ENCODE results near the gene CASR. TPM values are rescaled to one million over a fixed set of nuclear protein-coding genes. Genes with fewer than 3 reads are reported as not detected.

CASR gene
- polyA plus RNA-seq, 2 donors = not detected

DNA sequence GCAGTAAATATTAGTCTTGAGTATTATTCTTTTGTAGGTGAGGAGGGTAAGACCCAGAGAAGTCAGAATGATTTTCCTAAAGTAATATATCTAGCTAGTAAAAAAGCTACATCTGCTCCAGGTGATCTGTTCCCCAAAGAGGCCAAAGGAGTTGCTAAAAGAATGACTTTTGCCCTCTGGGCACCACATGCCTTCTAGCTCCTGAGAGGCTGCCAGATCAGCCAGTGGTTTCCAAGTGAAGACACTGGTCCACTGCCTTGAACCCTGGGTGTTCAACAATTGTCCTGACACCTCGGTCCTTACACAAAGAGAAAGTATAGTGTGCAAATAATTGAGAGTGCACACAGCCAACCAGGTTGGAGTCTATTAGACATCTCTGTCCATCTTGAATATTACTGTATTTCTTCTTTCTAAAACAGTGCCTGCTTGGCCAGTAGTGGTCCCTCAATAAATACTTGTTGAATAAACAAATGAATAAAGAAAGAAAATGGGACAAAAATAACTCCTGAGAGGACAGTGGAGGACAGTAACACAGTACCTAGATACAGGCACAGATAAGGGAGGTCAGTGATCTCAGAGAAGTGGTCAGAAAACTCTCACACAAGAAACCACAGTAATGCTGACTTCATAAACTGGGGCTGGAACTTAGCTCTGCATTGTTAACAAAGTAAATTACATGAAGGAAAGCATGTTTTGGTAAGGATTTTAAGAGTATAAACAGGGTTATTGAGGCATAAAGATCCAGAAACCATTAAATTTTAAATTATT is 85.0 kb downstream of the CASR start:
- H3K4me1 ChIP-seq (ENCODE audit: control insufficient read depth in 2 of 2, insufficient read depth in 2 of 2, low read length in 1 of 2) = no peaks in the 10 kb centered on the region
- no peaks in the 10 kb centered on the region for H3K36me3 ChIP-seq (ENCODE audit: control insufficient read depth in 2 of 2, insufficient read depth in 2 of 2, low read length in 1 of 2)
- H3K27me3 ChIP-seq (ENCODE audit: control insufficient read depth in 1 of 2, insufficient read depth in 2 of 2, low read length in 2 of 2) = no peaks in the 10 kb centered on the region
- H3K9me3 ChIP-seq (ENCODE audit: control insufficient read depth in 2 of 2, insufficient read depth in 1 of 2, low read depth in 1 of 2, low read length in 1 of 2) = no peaks in the 10 kb centered on the region
- no peak overlapping the region for H3K4me3 ChIP-seq (ENCODE audit: low read depth in 1 of 2, low read length in 2 of 2)
- H3K27ac ChIP-seq (ENCODE audit: low read depth in 2 of 2, low read length in 1 of 2) = no peak overlapping the region
- WGBS, 2 donors = 75 to 87% methylated on average over 1 of the region's 1 CpG

DNA sequence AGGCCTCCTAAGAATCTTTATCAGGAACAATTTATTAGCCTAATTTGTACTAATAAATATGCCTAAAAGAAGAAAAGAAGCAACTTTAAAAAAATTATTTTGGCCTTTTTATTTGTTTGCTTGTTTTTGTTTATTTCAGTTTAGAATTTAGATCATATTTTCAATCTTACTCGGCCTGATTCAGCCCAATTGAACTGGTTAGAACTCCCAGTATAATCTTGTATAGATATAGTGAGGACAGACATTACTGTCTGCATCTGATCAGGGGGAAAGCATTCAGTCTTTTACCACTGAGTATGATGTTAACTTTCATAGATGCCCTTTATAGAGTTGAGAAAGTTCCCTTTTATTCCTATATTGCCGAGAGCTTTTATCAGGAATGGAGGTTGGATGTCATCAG is 85.6 kb downstream of the CASR start:
- H3K27ac ChIP-seq (ENCODE audit: low read depth in 2 of 2, low read length in 1 of 2) = no peak overlapping the region
- H3K27me3 ChIP-seq (ENCODE audit: control insufficient read depth in 1 of 2, insufficient read depth in 2 of 2, low read length in 2 of 2) = no peaks in the 10 kb centered on the region
- 80 to 90% methylated on average over 2 of the region's 2 CpGs for WGBS, 2 donors
- no peak overlapping the region for H3K4me3 ChIP-seq (ENCODE audit: low read depth in 1 of 2, low read length in 2 of 2)
- no peaks in the 10 kb centered on the region for H3K36me3 ChIP-seq (ENCODE audit: control insufficient read depth in 2 of 2, insufficient read depth in 2 of 2, low read length in 1 of 2)
- H3K4me1 ChIP-seq (ENCODE audit: control insufficient read depth in 2 of 2, insufficient read depth in 2 of 2, low read length in 1 of 2) = no peaks in the 10 kb centered on the region
- no peaks in the 10 kb centered on the region for H3K9me3 ChIP-seq (ENCODE audit: control insufficient read depth in 2 of 2, insufficient read depth in 1 of 2, low read depth in 1 of 2, low read length in 1 of 2)

DNA sequence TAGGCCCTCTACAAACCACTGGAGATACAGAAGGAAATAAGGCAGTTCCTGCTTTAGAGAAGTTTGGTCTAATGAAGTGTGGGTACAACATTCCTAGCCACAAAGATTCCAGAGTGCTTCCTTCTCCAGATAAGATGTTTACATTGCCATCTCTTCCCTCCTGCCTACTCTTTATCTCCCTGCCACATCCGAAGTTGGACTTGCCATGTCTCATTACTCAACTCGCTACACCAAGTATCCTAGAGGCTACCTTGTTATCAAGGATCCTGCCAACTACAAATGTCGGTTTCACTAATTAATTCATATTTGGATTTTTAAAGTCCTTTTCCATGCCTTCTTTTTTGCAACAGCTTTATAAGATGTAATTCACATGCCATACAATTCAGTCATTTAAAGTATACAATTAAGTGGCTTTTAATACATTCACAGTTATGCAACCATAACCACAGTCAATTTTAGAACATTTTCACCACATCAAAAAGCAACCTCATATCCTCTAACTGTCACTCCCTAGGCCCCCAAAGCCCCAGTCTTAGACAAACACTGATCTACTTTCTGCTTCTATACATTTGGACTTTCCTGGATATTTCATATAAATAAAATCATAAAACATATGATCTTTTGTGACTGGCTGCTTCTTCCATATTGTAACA is 87.9 kb downstream of the CASR start:
- Histone ChIP-seq H3K27ac (ENCODE audit: low read depth in 2 of 2, low read length in 1 of 2) (no peak overlapping the region), H3K4me3 (ENCODE audit: low read depth in 1 of 2, low read length in 2 of 2) (no peak overlapping the region), H3K4me1 (ENCODE audit: control insufficient read depth in 2 of 2, insufficient read depth in 2 of 2, low read length in 1 of 2) (no peaks in the 10 kb centered on the region), H3K36me3 (ENCODE audit: control insufficient read depth in 2 of 2, insufficient read depth in 2 of 2, low read length in 1 of 2) (no peaks in the 10 kb centered on the region), H3K27me3 (ENCODE audit: control insufficient read depth in 1 of 2, insufficient read depth in 2 of 2, low read length in 2 of 2) (no peaks in the 10 kb centered on the region), H3K9me3 (ENCODE audit: control insufficient read depth in 2 of 2, insufficient read depth in 1 of 2, low read depth in 1 of 2, low read length in 1 of 2) (no peaks in the 10 kb centered on the region)
- 56 to 74% methylated on average over 3 of the region's 3 CpGs for WGBS, 2 donors

DNA sequence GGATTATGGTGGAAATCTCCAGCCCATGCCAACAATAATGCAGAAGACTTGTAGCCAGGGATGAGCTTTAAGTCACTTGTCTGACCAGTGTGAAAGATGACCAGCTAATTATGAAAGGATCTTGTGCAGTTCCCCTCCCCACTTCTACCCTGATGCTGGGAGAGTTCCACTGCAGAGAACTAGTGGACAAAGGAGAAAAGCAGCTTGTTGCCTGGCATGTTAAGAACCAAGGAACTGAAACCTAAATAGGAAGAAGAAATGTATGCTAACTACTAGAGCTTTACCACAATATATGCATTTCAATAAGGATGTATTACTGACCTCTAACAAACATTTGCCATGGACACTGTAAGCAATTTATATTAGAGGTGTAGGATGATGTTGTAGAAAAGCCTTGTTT is 89.4 kb downstream of the CASR start:
- H3K27ac ChIP-seq (ENCODE audit: low read depth in 2 of 2, low read length in 1 of 2) = no peak overlapping the region
- H3K4me3 ChIP-seq (ENCODE audit: low read depth in 1 of 2, low read length in 2 of 2) = no peak overlapping the region
- no peaks in the 10 kb centered on the region for H3K27me3 ChIP-seq (ENCODE audit: control insufficient read depth in 1 of 2, insufficient read depth in 2 of 2, low read length in 2 of 2)
- H3K4me1 ChIP-seq (ENCODE audit: control insufficient read depth in 2 of 2, insufficient read depth in 2 of 2, low read length in 1 of 2) = no peaks in the 10 kb centered on the region
- no peaks in the 10 kb centered on the region for H3K9me3 ChIP-seq (ENCODE audit: control insufficient read depth in 2 of 2, insufficient read depth in 1 of 2, low read depth in 1 of 2, low read length in 1 of 2)
- no peaks in the 10 kb centered on the region for H3K36me3 ChIP-seq (ENCODE audit: control insufficient read depth in 2 of 2, insufficient read depth in 2 of 2, low read length in 1 of 2)

DNA sequence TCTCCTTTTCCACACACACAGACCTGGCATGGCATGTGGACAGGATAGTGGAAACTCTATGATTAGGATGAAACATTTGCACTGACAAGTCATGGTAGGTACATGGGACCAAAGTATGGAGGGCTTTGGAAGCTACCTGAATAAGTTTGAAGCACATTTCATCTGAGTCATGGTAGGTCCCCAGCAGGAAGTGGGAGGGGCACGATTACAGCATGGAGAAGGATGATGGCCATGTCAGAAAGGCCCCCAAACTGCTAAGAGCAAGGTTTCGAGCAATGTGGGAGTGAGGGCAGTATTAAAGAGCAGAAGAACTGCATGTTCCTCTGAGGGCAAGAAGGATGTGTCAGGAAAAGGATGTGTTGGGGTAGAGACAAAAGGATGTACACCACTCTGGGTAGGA is 90.0 kb downstream of the CASR start:
- 71 to 72% methylated on average over 2 of the region's 2 CpGs for WGBS, 2 donors
- H3K4me3 ChIP-seq (ENCODE audit: low read depth in 1 of 2, low read length in 2 of 2) = no peak overlapping the region
- H3K27me3 ChIP-seq (ENCODE audit: control insufficient read depth in 1 of 2, insufficient read depth in 2 of 2, low read length in 2 of 2) = no peaks in the 10 kb centered on the region

DNA sequence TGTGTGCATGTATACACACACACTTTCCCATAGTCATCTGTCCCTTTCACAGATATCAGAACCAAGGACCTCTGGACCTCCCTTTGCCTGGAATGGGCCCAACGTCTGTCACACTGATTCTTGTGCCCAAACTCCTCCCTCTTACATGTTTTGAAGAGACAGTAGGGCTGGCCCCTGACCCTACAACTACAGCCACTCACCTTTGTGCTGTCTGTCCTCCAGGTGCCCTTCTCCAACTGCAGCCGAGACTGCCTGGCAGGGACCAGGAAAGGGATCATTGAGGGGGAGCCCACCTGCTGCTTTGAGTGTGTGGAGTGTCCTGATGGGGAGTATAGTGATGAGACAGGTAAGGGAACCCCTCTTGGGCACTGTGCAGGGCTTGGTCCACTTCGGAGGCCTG is 98.4 kb downstream of the CASR start:
- no peaks in the 10 kb centered on the region for H3K36me3 ChIP-seq (ENCODE audit: control insufficient read depth in 2 of 2, insufficient read depth in 2 of 2, low read length in 1 of 2)
- 71 to 73% methylated on average over 3 of the region's 3 CpGs for WGBS, 2 donors
- H3K27me3 ChIP-seq (ENCODE audit: control insufficient read depth in 1 of 2, insufficient read depth in 2 of 2, low read length in 2 of 2) = no peaks in the 10 kb centered on the region

More for the DNA sequence above, 90.0 kb downstream of the CASR start:
- Histone ChIP-seq H3K36me3 (ENCODE audit: control insufficient read depth in 2 of 2, insufficient read depth in 2 of 2, low read length in 1 of 2) (no peaks in the 10 kb centered on the region), H3K9me3 (ENCODE audit: control insufficient read depth in 2 of 2, insufficient read depth in 1 of 2, low read depth in 1 of 2, low read length in 1 of 2) (no peaks in the 10 kb centered on the region), H3K4me1 (ENCODE audit: control insufficient read depth in 2 of 2, insufficient read depth in 2 of 2, low read length in 1 of 2) (no peaks in the 10 kb centered on the region), H3K27ac (ENCODE audit: low read depth in 2 of 2, low read length in 1 of 2) (no peak overlapping the region)

DNA sequence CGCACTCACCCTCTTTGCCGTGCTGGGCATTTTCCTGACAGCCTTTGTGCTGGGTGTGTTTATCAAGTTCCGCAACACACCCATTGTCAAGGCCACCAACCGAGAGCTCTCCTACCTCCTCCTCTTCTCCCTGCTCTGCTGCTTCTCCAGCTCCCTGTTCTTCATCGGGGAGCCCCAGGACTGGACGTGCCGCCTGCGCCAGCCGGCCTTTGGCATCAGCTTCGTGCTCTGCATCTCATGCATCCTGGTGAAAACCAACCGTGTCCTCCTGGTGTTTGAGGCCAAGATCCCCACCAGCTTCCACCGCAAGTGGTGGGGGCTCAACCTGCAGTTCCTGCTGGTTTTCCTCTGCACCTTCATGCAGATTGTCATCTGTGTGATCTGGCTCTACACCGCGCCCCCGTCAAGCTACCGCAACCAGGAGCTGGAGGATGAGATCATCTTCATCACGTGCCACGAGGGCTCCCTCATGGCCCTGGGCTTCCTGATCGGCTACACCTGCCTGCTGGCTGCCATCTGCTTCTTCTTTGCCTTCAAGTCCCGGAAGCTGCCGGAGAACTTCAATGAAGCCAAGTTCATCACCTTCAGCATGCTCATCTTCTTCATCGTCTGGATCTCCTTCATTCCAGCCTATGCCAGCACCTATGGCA is 100.5 kb downstream of the CASR start:
- WGBS, 2 donors = 88 to 89% methylated on average over 22 of the region's 22 CpGs
- H3K4me3 ChIP-seq (ENCODE audit: low read depth in 1 of 2, low read length in 2 of 2) = no peak overlapping the region
- no peaks in the 10 kb centered on the region for H3K9me3 ChIP-seq (ENCODE audit: control insufficient read depth in 2 of 2, insufficient read depth in 1 of 2, low read depth in 1 of 2, low read length in 1 of 2)
- H3K36me3 ChIP-seq (ENCODE audit: control insufficient read depth in 2 of 2, insufficient read depth in 2 of 2, low read length in 1 of 2) = no peaks in the 10 kb centered on the region
- no peak overlapping the region for H3K27ac ChIP-seq (ENCODE audit: low read depth in 2 of 2, low read length in 1 of 2)
- H3K27me3 ChIP-seq (ENCODE audit: control insufficient read depth in 1 of 2, insufficient read depth in 2 of 2, low read length in 2 of 2) = no peaks in the 10 kb centered on the region
- no peaks in the 10 kb centered on the region for H3K4me1 ChIP-seq (ENCODE audit: control insufficient read depth in 2 of 2, insufficient read depth in 2 of 2, low read length in 1 of 2)

More for the DNA sequence above, 98.4 kb downstream of the CASR start:
- Histone ChIP-seq H3K27ac (ENCODE audit: low read depth in 2 of 2, low read length in 1 of 2) (no peak overlapping the region), H3K4me3 (ENCODE audit: low read depth in 1 of 2, low read length in 2 of 2) (no peak overlapping the region), H3K9me3 (ENCODE audit: control insufficient read depth in 2 of 2, insufficient read depth in 1 of 2, low read depth in 1 of 2, low read length in 1 of 2) (no peaks in the 10 kb centered on the region), H3K4me1 (ENCODE audit: control insufficient read depth in 2 of 2, insufficient read depth in 2 of 2, low read length in 1 of 2) (no peaks in the 10 kb centered on the region)

DNA sequence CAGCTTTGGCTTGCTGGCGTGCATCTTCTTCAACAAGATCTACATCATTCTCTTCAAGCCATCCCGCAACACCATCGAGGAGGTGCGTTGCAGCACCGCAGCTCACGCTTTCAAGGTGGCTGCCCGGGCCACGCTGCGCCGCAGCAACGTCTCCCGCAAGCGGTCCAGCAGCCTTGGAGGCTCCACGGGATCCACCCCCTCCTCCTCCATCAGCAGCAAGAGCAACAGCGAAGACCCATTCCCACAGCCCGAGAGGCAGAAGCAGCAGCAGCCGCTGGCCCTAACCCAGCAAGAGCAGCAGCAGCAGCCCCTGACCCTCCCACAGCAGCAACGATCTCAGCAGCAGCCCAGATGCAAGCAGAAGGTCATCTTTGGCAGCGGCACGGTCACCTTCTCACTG is 101.0 kb downstream of the CASR start:
- Histone ChIP-seq H3K27ac (ENCODE audit: low read depth in 2 of 2, low read length in 1 of 2) (no peak overlapping the region), H3K4me1 (ENCODE audit: control insufficient read depth in 2 of 2, insufficient read depth in 2 of 2, low read length in 1 of 2) (no peaks in the 10 kb centered on the region), H3K4me3 (ENCODE audit: low read depth in 1 of 2, low read length in 2 of 2) (no peak overlapping the region), H3K27me3 (ENCODE audit: control insufficient read depth in 1 of 2, insufficient read depth in 2 of 2, low read length in 2 of 2) (no peaks in the 10 kb centered on the region), H3K36me3 (ENCODE audit: control insufficient read depth in 2 of 2, insufficient read depth in 2 of 2, low read length in 1 of 2) (no peaks in the 10 kb centered on the region), H3K9me3 (ENCODE audit: control insufficient read depth in 2 of 2, insufficient read depth in 1 of 2, low read depth in 1 of 2, low read length in 1 of 2) (no peaks in the 10 kb centered on the region)
- 95% methylated on average over 20 of the region's 20 CpGs for WGBS, 2 donors

DNA sequence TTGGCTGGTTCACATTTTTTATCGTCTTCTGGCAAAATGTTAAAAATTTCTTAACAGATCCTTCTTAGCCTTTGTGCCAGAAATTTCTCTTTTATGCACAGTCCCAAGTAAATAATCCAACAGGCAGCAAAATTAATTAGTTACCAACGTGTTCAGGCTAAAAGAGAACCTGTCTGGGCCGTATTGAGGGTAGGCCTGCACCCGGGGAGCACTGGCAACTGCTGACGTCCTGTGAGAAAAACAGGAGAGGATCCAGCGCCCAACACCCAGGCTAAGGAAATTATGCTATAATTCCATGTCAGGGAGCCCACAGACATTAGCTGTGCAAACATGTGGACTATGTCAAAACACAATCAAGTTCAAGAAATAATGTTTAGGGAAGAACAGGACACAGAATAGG is 110.9 kb downstream of the CASR start:
- peaks cover 0 to 3% of the 10 kb centered on the region in 2 donors for H3K4me1 ChIP-seq (ENCODE audit: control insufficient read depth in 2 of 2, insufficient read depth in 2 of 2, low read length in 1 of 2)
- H3K9me3 ChIP-seq (ENCODE audit: control insufficient read depth in 2 of 2, insufficient read depth in 1 of 2, low read depth in 1 of 2, low read length in 1 of 2) = no peaks in the 10 kb centered on the region
- H3K36me3 ChIP-seq (ENCODE audit: control insufficient read depth in 2 of 2, insufficient read depth in 2 of 2, low read length in 1 of 2) = no peaks in the 10 kb centered on the region
- H3K27me3 ChIP-seq (ENCODE audit: control insufficient read depth in 1 of 2, insufficient read depth in 2 of 2, low read length in 2 of 2) = no peaks in the 10 kb centered on the region
- no peak overlapping the region for H3K4me3 ChIP-seq (ENCODE audit: low read depth in 1 of 2, low read length in 2 of 2)
- H3K27ac ChIP-seq (ENCODE audit: low read depth in 2 of 2, low read length in 1 of 2) = no peak overlapping the region
- 23 to 28% methylated on average over 6 of the region's 6 CpGs for WGBS, 2 donors
